ENCODE data around the gene AMN1.

DNA sequence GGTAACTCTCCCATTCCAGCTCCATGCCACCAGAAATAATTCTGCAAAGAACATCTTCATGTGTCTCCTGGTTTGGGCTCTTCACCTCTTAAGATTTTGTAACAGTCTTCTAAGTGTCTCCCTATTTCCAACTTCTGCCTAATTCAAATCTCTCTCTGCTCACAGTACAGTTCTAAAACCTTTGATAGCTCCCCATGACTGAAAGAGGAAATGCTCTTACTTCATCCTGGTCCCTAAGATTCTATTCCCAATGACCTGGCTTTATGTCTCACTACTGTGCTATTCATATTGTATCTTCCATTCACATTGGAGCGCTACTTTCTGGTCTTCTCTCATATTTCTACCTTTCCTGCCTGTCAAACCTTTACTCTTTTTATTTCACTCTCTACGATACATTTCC is 1.6 kb downstream of the AMN1 start:
- TF ChIP-seq, protein P1, sequence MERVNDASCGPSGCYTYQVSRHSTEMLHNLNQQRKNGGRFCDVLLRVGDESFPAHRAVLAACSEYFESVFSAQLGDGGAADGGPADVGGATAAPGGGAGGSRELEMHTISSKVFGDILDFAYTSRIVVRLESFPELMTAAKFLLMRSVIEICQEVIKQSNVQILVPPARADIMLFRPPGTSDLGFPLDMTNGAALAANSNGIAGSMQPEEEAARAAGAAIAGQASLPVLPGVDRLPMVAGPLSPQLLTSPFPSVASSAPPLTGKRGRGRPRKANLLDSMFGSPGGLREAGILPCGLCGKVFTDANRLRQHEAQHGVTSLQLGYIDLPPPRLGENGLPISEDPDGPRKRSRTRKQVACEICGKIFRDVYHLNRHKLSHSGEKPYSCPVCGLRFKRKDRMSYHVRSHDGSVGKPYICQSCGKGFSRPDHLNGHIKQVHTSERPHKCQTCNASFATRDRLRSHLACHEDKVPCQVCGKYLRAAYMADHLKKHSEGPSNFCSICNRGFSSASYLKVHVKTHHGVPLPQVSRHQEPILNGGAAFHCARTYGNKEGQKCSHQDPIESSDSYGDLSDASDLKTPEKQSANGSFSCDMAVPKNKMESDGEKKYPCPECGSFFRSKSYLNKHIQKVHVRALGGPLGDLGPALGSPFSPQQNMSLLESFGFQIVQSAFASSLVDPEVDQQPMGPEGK (CRISPR knock-in tag; IDR thresholded peaks at IDR 0.05; ENCODE audit: borderline replicate concordance), result no peak
- TF ChIP-seq CREB5 (CRISPR knock-in tag; IDR thresholded peaks at IDR 0.05; ENCODE audit: low read depth) (no peak), ZFP3 (CRISPR knock-in tag; IDR thresholded peaks at IDR 0.05) (no peak), ARNTL (CRISPR knock-in tag; IDR thresholded peaks at IDR 0.05; ENCODE audit: borderline replicate concordance, low read depth) (no peak), GLIS3 (CRISPR knock-in tag; IDR thresholded peaks at IDR 0.05) (no peak), ZFP30 (CRISPR knock-in tag; IDR thresholded peaks at IDR 0.05) (no peak)
